Measurements from ENCODE around the gene ARID1A. TPM values are rescaled to one million over a fixed set of nuclear protein-coding genes. Genes with fewer than 3 reads are reported as not detected.

ARID1A gene
- total and polyA plus RNA-seq, 9 of the 15 experiments (the other 6 are each of a cell fraction or from before 2014, with no cell fraction given), result 8.3 to 88.3 (median 22.5) TPM

GRCh38 chr1:26701266-26701994 is 5.6 kb downstream of the ARID1A start (continued):
- TF ChIP-seq NRF1 (conservative IDR thresholded peaks at IDR 0.05 in 1 of 2, IDR thresholded peaks at IDR 0.05 in 1 of 2), result no peak
- 0 out of 2 replicates have a peak, but pooled peaks have one; percentile 10 for TF ChIP-seq CEBPG (CRISPR knock-in tag; IDR thresholded peaks at IDR 0.05)
- no peak for TF ChIP-seq CEBPG (tag; conservative IDR thresholded peaks at IDR 0.05 in 1 of 2, IDR thresholded peaks at IDR 0.05 in 1 of 2)
- 0 out of 2 replicates have a peak, but pooled peaks have one; percentile 37 for TF ChIP-seq FOXP1 (CRISPR knock-in tag; IDR thresholded peaks at IDR 0.05)
- TF ChIP-seq HOMEZ (CRISPR knock-in tag; IDR thresholded peaks at IDR 0.05), result no peak
- no peak for TF ChIP-seq PRMT5 (CRISPR knock-in tag; IDR thresholded peaks at IDR 0.05)
- 0 out of 2 replicates have a peak, but pooled peaks have one; percentile 34 for TF ChIP-seq ARID4B (CRISPR knock-in tag; IDR thresholded peaks at IDR 0.05)
- TF ChIP-seq SIN3A (IDR thresholded peaks at IDR 0.05; ENCODE audit: borderline replicate concordance in 2 of 2, control insufficient read depth in 1 of 2, low read depth in 2 of 2, low read length in 2 of 2), result 0 out of 4 replicates have a peak, but pooled peaks of 1 of the 2 experiments have one; percentile 15
- TF ChIP-seq ZNF318 (IDR thresholded peaks at IDR 0.05; ENCODE audit: borderline replicate concordance in 1 of 2, low read depth in 1 of 2), result no peak
- TF ChIP-seq TAF7 (tag; IDR thresholded peaks at IDR 0.05), result no peak
- TF ChIP-seq MED1 (CRISPR knock-in tag; IDR thresholded peaks at IDR 0.05; ENCODE audit: borderline replicate concordance), result no peak
- TF ChIP-seq NFATC3 (IDR thresholded peaks at IDR 0.05), result 0 out of 2 replicates have a peak, but pooled peaks have one; percentile 27

Data from K562 (cell line).